HG03469 (cell line): Measurements from ENCODE around the gene NOL3.

Experiments
- ATAC-seq: cut with Tn5 transposase; IDR thresholded peaks from one replicate; pipeline ENCODE4 v1.9.1; 2021; ENCODE audit warnings: mild to moderate bottlenecking, moderate library complexity, moderate number of reproducible peaks; ENCODE audit not compliant: unreplicated experiment

The NOL3 gene

DNA sequence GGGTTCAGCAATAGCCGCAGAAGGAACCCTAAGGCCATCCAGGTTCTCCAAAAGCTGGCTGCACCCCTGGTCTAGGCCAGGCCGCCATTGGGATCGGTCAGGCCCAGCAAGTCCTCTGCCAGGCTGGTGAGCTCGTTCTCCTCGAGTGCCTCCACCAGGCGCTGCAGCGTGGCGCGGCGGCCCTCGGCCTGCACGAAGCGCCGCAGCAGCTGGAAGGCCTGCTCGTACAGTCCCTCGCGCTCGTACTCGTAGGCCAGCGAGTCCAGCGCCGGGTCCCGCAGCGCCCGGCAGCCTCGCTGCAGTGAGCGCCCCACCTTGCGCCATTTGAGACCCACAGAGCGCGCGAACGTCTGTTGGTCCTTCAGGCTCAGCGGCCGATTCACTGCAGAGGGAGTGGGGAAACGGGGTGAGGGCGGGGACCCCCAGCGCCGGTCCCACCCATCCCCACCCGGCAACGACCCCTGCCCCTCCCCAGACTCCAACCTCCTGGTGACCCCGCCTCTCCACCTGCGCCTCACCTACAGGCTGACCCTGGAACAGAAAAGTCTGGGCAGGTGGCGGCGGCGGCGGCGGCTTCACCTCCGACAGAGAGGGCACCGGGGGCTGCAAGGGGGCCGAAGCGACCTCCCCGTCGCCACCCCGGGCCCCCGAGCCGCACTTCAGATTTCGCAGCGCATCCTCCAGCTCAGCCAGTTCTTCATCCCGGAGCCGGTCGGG, 15.6 kb upstream of the NOL3 start:
- ATAC-seq, result no peak

DNA sequence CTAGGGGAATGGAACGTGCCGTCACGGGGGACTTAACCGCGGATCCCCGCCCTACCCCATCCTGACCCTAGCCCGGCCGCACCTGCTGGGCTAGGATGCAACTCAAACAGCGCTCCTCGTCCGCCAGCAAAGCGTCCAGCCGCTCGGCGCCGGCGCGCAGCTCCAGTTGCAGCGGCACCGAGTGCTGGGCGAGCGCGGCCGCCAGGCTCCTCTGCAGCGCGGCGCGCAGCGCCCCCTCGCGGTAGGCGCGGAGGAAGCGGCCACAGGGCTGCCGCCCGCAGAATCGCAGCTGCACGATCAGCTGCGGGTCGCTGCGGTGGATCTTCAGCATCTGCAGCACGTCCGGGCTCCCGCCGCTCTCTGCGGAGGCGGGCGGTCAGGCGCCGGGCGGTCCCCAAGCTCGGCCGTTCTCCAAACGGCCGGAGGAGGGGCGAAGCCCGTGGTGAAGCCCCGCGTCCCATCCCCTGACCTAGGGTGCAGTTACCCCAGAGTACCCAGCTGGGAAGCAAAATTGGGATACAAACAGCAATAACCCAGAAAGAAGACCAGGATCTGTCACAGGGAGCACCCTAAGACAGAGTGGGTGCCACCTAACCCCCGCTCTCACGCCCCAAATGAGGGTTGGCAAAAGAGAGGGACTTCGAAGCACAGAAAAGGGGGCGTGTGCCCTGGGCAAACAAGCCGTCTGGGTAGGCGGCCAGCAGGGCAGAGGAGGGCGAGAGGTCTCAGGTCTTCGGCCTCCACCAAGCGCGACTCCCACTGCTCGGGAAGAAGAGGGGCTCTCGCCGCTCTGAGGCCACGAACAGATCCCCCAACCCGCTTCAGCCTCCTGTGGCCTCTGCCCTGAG, 14.8 kb upstream of the NOL3 start:
- ATAC-seq, result no peak

DNA sequence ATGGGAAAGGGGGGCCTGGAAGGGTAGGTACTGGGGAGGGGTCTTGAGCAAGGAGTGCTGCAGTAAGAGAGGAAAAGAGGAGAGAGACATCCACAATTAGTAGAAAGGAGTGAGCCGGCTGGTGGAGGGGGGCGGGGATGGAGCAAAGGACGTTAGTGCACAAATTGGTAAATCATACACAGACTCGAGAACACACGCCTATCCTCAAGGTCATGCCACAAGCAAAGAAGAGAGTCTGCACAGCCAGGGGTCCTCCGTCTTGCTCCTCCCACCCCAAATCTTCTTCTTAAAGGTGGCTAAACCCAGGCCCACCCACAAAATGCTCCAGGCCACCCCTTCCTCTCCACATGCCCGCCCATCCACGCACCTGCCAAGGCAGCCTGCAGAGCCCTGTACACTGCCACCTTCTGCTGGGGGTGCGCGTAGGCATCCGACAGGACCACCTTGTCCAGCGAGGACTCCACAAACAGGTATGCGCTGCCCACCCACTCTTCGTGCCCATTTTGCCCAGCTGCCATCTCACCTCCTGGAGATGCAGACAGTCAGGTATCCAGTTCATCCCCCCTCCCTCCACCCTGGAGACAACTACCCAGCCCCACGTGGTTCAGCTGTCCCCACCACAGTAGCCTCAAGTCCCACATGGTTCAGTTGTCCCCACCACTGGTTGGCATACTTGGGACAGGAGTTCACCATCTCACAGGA, 14.0 kb upstream of the NOL3 start:
- no peak for ATAC-seq

DNA sequence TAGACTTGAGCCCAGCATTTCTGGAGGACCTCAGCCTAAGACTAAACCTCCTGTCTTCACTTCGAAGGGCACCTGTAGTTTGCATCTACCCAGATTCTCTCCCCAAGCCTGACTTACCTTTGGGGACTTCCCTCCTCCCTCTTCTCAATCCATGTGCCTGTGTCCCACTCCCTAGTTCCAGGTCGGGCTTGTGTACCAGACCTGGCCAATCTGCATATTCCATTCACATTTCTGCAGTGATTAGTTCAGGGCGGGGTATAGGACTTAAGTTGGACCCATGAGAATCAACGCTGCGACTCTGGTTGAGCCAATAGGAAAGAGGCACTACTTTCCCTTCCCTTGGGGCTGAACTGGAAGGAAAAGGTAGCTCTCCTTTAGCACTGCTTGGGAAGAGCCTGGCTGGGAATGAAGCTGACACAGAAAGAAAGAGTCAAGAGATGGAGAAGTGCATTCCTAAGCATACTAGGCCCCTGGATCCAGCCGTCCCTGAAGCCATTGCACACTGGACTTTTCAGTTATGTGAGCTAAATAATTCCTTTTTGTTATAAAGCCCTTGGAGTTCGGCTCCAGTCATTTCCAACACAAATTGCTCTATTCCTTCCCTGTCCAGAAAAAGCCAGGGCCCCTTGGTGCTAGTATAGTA, 13.1 kb upstream of the NOL3 start:
- ATAC-seq, result no peak

- no peak for ATAC-seq
These were observed 12.3 kb upstream of the NOL3 start for GRCh38 chr16:67157892-67158635.

GRCh38 chr16:67158637-67159600, 11.4 kb upstream of the NOL3 start:
- no peak for ATAC-seq

- no peak for ATAC-seq
These were observed 8.7 kb upstream of the NOL3 start for GRCh38 chr16:67161595-67162058.

- no peak for ATAC-seq
These were observed 7.7 kb upstream of the NOL3 start for GRCh38 chr16:67162506-67163163.

DNA sequence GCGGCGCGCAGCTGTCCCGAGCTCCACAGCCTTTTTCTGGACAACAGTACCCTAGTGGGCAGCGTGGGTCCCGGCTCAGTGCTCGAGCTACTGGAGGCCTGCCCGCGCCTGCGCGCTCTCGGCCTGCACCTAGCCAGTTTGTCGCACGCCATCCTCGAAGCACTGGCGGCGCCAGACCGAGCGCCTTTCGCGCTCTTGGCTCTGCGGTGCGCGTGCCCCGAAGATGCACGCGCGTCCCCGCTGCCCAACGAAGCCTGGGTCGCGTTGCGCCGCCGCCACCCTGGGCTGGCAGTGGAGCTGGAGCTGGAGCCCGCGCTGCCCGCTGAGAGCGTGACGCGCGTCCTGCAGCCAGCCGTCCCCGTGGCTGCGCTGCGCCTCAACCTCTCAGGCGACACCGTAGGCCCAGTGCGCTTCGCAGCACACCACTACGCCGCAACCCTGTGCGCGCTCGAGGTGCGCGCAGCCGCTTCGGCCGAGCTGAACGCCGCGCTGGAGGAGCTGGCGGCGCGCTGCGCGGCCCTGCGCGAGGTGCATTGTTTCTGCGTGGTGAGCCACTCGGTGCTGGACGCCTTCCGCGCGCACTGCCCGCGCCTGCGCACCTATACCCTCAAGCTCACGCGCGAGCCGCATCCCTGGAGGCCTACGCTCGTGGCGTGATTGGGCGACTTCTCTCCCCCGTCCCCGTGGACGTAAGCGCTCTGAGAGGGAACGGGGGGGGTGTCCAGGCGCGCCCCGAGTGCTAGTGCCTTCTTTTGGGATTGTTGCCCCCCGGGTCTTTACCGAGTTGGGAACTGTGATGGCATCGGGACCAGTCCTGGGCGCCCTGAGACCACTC, 7.0 kb upstream of the NOL3 start:
- ATAC-seq, result no peak

DNA sequence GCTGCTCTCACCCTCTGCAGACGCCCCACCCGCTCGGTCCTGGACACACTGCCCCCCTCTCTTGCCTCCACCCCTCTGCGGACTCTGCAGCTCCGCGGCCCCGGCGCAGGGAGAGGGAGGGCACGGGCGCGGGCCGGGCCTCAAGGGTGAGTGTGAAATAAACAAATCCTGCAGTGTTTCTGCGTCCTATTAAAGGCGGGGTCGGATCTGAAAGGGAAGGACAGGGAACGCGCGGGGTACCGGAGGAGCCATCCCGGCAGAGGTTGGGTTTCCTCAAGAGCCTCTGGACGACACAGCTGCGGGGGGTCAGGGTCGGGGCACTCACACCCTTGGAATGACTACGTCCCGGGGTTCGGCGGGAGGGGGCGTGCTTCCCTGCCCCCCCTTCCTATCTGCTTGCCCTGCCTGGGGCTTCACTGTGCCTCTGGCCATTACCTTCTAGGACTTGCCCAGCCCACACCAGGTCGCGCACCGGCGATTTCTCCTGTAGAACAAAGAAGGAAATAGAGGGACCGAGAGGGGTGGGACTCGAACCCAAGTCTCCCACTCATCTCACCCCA, 6.3 kb upstream of the NOL3 start:
- ATAC-seq, result no peak

GRCh38 chr16:67164599-67165061, 5.7 kb upstream of the NOL3 start, which contains the start of gene HSF4:
Gene HSF4, plus strand, starts transcription at chr16:67164745. Its CDS starts 67 bp downstream, at chr16:67164812.
- ATAC-seq, result no peak

DNA sequence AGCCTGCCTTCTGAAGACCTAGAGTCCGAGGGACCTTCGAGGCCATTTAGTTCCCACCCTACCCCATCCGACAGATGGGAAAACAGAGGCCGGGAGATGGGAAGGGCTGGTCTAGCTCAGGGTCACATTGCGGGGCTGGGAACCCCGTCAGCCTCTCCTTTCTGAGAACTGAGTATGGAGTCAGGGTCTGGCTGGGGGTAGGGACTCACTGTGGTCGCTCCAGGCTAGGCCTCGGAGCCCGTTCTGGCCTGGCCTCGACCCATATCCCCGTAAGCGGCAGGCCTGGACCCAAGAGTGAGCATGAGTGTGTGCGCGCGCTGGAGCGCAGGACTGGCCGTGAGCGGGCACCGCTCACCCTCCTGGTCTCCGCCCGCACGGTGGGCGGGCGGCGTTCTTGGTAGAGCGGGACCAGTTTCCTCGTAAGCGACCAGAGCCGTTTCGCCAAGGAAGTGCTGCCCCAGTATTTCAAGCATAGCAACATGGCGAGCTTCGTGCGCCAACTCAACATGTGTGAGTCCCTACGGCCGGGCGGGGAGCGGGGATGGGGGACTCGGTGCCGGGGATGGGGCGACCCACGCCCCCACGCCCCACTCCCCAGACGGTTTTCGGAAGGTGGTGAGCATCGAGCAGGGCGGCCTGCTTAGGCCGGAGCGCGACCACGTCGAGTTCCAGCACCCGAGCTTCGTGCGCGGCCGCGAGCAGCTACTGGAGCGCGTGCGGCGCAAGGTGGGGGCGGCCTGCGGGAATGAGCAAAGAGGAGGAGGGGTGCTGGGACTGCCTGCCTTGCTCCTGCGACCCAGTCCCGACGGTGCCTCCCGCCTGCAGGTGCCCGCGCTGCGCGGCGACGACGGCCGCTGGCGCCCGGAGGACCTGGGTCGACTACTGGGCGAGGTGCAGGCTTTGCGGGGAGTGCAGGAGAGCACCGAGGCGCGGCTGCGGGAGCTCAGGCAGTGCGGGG, 4.9 kb upstream of the NOL3 start:
- ATAC-seq, result no peak

GRCh38 chr16:67166110-67166547, 4.2 kb upstream of the NOL3 start:
- ATAC-seq, result no peak

DNA sequence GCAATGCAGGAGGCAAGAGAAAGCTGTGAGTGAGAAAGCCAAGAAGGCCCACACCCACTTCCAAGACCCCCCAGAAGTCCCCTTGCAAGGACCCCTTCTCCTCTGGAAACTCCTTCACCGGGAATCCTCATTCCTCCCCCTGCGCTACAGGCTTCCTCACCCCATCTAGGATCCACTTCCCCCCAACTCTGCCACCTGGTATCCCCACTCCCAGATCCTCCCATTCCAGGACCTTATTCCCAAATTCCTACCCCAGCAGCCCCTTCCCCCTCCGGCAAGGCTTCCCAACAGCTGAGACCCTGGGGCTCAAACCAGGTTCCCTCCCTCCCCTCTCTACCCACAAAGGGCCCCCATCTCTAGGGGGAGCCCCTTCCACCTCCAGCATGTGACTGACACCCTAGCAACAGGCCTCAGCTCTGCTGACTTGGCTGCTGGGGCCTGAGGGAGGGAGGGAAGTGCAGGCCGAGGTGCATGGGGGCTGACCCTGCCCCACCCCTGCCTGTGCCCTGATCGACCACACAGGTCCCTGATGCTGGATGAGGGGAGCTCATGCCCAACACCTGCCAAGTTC, 3.7 kb upstream of the NOL3 start:
- ATAC-seq, result no peak

GRCh38 chr16:67167588-67167987, 2.8 kb upstream of the NOL3 start:
- ATAC-seq, result no peak

- no peak for ATAC-seq
These were observed 1.3 kb upstream of the NOL3 start for GRCh38 chr16:67169011-67169451.
